Stomach smooth muscle (tissue), 2 donors: ENCODE data around the gene SLC16A8.
"Not testable (repeated sequence)": the region's sequence is repeated elsewhere in the genome, so short reads cannot be mapped to it uniquely, and the experiment has no call there.

Experiments
- H3K27ac ChIP-seq: one replicate; pipeline ENCODE4 v1.7.0; 2013; ENCODE audit warnings: mild to moderate bottlenecking, low read length, inconsistent platforms
- H3K27me3 ChIP-seq, 2 donors: one replicate each; pipeline ENCODE4 v1.7.0; 2013; ENCODE audit warnings: low read length in 2 of 2; ENCODE audit not compliant: insufficient read depth in 2 of 2, control insufficient read depth in 1 of 2
- H3K36me3 ChIP-seq, 2 donors: one replicate each; pipeline ENCODE4 v1.7.0; 2013; ENCODE audit warnings: low read length in 2 of 2; ENCODE audit not compliant: control insufficient read depth in 2 of 2, insufficient read depth in 2 of 2
- H3K4me1 ChIP-seq: one replicate; pipeline ENCODE4 v1.7.0; 2013; ENCODE audit warnings: low read length; ENCODE audit not compliant: control insufficient read depth, insufficient read depth
- H3K4me3 ChIP-seq, 2 donors: one replicate each; pipeline ENCODE4 v1.7.0; 2013; ENCODE audit warnings: low read length in 2 of 2
- H3K9ac ChIP-seq, 2 donors: one replicate each; pipeline ENCODE4 v1.7.0; 2013; ENCODE audit warnings: low read length in 2 of 2, mild to moderate bottlenecking in 1 of 2
- H3K9me3 ChIP-seq, 2 donors: one replicate each; pipeline ENCODE4 v1.7.0; 2013; ENCODE audit warnings: low read length in 2 of 2; ENCODE audit not compliant: control insufficient read depth in 2 of 2
- donor health status: healthy.
- donor health status: Pancreatic carcinoma.

SLC16A8 gene

DNA sequence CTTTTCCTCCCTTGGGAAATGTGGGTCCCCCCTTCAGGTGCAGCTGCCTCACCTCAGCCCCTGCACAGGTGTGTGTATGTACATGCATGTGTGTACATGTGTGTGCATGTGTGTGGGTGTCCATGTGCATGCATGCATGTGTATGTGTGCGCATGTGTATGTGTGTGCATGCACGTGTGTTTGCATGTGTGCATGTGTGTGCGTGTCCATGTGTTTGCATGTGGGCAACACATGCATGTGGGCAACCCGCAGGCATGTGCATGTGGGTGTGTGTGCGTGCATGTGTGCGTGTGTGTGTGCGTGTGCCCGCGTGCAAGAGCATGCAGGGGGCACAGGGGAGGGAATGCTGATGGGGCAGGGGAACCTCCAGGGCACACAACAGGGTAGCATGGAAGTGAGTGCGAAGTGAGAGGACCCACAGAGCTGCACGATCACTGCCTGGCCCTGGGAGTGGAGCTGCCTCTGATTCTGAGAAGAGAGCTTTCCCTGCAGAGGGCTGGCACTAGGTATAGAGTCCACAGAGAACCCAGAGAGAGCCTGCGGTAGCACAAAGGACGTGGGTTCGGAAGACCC is 41.1 kb upstream of the SLC16A8 start:
- Histone ChIP-seq H3K36me3 (peaks cover 0 to 2% of the 10 kb centered on the region in 2 donors), H3K4me3 (no peak overlapping the region), H3K9me3 (no peaks in the 10 kb centered on the region), H3K27ac (no peak overlapping the region), H3K9ac (no peak overlapping the region), H3K4me1 (no peaks in the 10 kb centered on the region), H3K27me3 (no peaks in the 10 kb centered on the region)

DNA sequence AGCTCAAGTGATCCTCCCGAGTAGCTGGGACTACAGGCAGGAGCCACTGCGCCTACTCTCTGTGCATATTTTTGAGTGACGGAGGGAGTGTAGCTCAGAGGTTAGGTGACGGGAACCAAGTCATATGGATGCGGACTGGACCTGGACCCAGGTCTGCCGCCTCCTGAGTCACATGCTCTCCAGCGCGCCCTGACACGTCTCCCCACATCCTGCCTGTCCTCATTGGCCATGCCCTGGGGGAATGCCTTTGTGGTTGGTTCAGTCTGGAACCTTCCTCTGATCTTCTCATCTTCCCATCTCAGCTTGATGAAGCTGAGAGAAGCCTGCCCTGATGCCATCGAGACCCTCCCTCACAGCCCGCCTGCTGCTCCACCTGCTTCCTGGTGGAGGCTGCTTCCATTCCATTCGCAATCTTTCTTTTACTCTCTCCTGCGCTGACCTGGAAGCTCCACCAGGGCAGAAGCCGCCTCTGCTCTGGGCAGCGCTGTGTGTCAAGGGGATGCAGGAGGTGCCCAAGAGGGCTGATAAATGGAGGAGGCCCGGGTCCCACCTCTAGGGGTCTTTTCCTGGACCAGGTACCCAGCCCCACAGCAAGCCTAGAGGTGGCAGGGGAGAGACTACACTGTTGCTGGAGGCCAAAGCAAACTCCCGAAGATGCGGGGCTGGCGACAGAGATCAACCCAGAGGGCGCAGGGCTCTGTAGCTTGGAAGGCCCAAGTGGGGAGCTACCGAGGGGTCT is 40.4 kb upstream of the SLC16A8 start:
- H3K4me1 ChIP-seq: no peaks in the 10 kb centered on the region
- no peaks in the 10 kb centered on the region for H3K9me3 ChIP-seq
- peaks cover 0 to 2% of the 10 kb centered on the region in 2 donors for H3K36me3 ChIP-seq
- H3K27ac ChIP-seq: no peak overlapping the region
- H3K9ac ChIP-seq: no peak overlapping the region
- H3K4me3 ChIP-seq: no peak overlapping the region
- no peaks in the 10 kb centered on the region for H3K27me3 ChIP-seq

DNA sequence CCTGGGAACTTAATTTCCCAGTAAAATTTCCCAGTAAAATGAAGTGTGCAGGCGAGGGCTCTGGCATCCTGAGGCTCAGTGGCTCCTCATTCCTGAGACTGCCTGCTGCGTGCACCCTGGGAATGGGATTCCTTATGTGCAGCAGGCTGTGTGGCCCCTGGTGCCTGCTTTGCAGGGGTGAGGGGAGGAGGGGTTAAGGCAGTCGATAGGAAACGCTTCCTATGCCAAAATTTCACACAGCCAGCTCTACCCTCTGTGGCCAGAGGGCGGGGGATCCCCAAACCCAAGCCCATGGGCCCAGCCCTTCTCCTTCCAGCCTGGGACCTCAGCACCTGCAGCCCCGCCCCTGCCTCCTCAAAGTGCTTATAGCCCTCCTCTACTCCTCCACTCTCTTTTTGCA is 38.6 kb upstream of the SLC16A8 start:
- H3K4me1 ChIP-seq: no peaks in the 10 kb centered on the region
- H3K27ac ChIP-seq: no peak overlapping the region
- no peak overlapping the region for H3K4me3 ChIP-seq
- H3K27me3 ChIP-seq: no peaks in the 10 kb centered on the region
- no peaks in the 10 kb centered on the region for H3K36me3 ChIP-seq
- no peaks in the 10 kb centered on the region for H3K9me3 ChIP-seq
- H3K9ac ChIP-seq: no peak overlapping the region

DNA sequence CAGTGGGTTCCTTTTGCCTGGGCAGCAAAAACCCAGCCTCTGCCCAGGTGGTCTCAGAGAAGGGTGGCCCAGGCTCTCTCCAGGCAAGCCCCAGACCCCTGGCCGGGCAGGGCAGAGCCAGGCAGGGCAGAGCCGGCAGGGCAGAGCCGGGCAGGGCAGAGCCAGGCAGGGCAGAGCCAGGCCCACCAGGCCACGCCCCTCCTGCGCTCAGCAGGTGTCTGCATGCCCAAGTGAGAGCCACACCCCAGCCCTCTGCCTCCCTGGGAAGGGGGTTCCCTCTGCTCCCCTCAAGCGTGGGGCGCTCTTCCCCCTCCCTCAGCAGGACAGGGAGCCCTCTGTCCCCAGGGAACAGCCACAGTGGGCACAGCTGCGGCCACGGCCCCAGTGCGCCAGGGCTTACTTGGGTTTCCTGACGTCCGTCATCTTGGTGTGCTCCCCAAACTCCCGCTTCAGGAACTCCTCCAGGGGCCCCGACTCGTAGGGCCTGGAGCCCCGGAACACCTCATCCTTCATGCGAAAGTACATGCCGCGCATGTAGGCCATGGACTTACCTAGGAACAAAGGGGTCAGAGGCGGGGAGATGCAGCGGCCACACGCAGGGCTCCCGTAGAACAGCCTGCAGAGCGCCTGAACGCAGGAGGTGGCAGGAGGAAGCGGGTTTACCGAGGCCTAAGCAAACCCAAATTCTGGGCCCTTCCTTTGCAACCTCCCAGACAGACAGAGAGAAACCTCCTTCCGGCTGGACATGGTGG is 36.6 kb upstream of the SLC16A8 start:
- Histone ChIP-seq H3K9me3 (no peaks in the 10 kb centered on the region), H3K4me1 (no peaks in the 10 kb centered on the region), H3K9ac (no peak overlapping the region), H3K4me3 (no peak overlapping the region), H3K36me3 (no peaks in the 10 kb centered on the region), H3K27me3 (no peaks in the 10 kb centered on the region), H3K27ac (no peak overlapping the region)

DNA sequence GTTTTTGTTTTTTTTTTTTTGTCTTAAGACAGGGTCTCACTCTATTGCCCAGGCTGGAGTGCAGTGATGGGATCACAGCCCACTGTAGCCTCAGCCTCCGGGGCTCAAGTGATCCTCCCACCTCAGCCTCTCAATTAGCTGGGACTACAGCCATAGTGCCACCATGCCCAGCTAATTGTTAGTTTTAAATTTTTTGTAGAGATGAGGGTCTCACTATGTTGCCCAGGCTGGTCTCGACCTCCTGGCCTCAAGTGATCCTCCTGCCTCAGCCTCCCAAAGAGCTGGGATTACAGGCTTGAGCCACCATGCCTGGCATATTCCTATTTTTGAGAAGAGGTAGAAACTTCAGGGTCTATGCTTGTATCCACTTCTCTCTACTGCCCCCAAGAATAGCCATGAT is 34.8 kb upstream of the SLC16A8 start:
- not testable (repeated sequence) for H3K27ac ChIP-seq, H3K27me3 ChIP-seq, H3K4me1 ChIP-seq, H3K9me3 ChIP-seq, H3K9ac ChIP-seq, H3K36me3 ChIP-seq, H3K4me3 ChIP-seq

DNA sequence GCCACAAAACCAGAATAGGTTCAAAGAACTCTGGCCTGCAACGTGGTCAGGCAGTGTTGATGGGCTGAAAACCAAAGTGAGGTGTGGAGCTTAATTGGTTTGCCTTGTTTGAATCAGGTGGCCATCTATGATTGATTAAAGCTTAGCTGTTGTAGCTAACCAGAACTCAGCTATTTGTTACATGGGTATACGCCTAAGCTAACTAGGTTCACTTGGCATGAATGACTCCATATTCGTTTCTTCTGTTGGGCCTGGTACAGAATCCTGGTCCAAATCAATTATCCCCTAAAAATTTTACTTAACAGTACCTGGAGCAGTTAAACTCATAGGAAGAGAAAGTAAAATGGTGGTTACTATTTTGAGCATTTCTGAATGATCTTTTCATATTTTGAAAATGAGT is 34.2 kb upstream of the SLC16A8 start:
- Histone ChIP-seq H3K9ac (no peak overlapping the region), H3K27ac (no peak overlapping the region), H3K4me1 (peaks cover 5% of the 10 kb centered on the region), H3K4me3 (no peak overlapping the region), H3K36me3 (no peaks in the 10 kb centered on the region), H3K9me3 (no peaks in the 10 kb centered on the region), H3K27me3 (no peaks in the 10 kb centered on the region)

DNA sequence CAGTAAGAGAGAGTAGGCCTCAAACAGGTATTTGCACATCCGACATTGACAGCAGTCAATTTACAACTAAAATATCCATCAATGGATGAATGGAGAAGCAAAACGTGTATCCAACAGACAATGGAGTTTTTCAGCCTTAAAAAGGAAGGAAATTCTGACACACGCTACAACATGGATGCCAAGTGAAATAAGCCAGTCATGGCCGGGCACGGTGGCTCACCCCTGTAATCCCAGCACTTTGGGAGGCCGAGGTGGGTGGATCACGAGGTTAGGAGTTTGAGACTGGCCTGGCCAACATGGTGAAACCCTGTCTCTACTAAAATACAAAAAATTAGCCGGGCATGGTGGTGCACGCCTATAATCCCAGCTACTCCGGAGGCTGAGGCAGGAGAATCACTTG is 33.6 kb upstream of the SLC16A8 start:
- not testable (repeated sequence) for H3K36me3 ChIP-seq, H3K9me3 ChIP-seq, H3K27me3 ChIP-seq, H3K9ac ChIP-seq, H3K27ac ChIP-seq, H3K4me3 ChIP-seq, H3K4me1 ChIP-seq

DNA sequence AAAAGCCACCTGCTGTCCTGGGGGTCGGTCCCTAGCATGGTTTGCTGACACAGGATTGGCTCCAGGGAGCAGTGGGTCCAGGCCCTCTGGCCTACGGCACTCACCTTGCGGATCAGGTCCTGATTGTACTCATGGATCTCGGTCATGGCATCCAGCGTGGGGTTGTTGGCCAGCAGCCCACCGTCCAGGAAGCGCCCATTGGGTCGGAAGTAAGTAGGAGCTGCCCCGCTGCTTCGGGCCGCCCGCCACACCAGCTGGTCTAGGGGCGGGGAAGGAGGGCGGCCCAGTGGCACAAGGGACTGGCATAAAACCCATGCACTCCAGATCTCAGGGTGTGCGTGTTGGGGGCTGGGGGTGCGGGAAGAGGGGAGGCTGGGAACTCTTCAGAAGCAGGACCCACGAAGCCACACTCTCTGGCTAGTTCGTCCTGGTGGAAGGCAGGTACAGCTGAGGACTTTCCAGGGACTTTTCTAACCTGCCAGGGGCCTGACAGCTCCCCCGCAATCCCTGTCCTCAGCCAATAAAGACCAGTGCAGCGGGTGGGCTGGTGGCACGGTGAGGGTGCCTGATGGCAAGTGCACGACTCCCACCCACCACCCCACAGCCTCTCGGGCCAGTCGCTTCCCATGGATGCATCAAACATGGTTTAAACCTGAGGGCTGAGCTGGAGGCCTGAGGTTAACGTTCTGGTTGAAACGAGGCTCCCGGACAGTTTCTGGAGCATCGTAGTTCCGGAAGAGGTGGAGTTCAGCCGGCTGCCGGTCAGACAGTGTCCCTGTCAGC is 31.6 kb upstream of the SLC16A8 start:
- no peak overlapping the region for H3K4me3 ChIP-seq
- no peaks in the 10 kb centered on the region for H3K36me3 ChIP-seq
- no peaks in the 10 kb centered on the region for H3K27me3 ChIP-seq
- H3K4me1 ChIP-seq: peaks cover 9% of the 10 kb centered on the region
- H3K9ac ChIP-seq: no peak overlapping the region
- H3K9me3 ChIP-seq: no peaks in the 10 kb centered on the region
- H3K27ac ChIP-seq: no peak overlapping the region

DNA sequence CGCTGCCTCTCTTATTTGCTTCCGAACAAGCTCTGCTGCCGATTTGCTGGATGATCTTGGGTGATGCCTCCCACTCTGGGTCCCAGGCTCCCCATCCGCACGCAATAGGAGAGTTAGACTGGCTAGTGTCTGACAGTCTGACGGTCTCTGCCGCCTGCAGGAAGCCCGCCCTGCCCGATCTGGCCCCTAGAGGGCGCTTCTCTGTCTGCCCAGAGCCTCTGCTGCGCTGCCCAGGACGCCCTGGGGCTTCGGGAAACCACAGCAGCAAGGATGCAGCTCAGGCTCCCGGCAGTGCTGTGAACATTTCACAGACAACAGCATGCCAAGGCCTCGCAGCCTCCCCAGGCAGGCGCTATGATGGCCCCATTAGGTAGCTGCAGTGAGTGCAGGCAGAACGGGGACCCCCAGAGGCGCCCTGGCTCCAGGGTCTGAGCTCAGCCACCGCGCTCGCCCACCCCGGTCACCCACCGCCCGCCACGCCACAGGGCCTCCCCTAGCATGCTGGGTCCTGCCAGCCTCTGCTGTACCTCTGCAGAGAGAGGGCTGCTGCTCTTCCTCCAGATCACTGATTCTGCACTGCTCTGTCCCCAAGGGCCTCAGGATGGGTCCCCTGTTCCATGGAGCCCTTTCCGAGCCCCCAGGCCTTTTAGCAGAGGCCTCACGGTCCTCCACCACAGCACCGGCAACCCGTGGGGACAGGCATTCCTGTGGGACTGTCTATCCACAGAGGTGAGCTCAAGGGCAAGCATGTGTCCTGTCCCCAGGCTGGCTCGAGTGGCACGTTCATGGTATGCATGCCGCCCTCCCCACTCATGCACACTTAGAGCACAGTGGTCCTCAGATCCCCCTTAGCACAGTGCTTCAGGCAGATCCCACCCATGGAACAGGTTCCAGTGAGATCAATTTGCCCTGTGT is 30.8 kb upstream of the SLC16A8 start:
- Histone ChIP-seq H3K27me3 (no peaks in the 10 kb centered on the region), H3K4me3 (no peak overlapping the region), H3K9me3 (no peaks in the 10 kb centered on the region), H3K4me1 (peaks cover 9% of the 10 kb centered on the region), H3K36me3 (no peaks in the 10 kb centered on the region), H3K27ac (no peak overlapping the region), H3K9ac (no peak overlapping the region)

DNA sequence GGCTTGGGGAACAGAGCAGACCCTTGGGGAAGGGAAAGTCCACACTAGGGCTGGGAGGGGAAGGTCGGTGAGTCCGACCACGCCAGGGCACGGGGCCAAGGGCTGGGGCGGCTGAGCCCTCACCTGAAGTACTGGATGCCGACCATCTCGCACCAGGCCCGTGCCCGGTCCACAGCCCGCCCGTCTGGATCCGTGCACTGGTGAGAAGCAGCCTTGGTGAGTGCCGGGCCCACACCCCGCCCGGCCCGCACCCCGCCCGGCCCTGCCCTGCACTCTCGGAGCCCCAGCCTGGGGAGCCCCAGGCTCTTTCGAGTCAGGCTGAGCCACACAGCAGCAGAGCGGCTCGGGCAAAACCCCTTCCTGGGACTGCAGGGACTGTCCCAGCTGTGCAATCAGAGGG is 28.4 kb upstream of the SLC16A8 start:
- peaks cover 11% of the 10 kb centered on the region for H3K4me1 ChIP-seq

More for the DNA sequence above, 28.4 kb upstream of the SLC16A8 start:
- Histone ChIP-seq H3K27me3 (no peaks in the 10 kb centered on the region), H3K4me3 (no peak overlapping the region), H3K27ac (no peak overlapping the region), H3K9me3 (no peaks in the 10 kb centered on the region), H3K36me3 (no peaks in the 10 kb centered on the region), H3K9ac (no peak overlapping the region)
